H9 (cell line): ENCODE data around the gene IL1RL1. TPM values are rescaled to one million over a fixed set of nuclear protein-coding genes. Genes with fewer than 3 reads are reported as not detected.

Experiments used
- DNase-seq: peaks from one replicate; pipeline ENCODE4 v3.0.0-alpha.2; 2017
- H2AFZ ChIP-seq: one replicate; pipeline ENCODE4 v1.6.1; 2013; ENCODE audit warnings: mild to moderate bottlenecking, low read length, control low read depth, moderate library complexity
- H2AK5ac ChIP-seq: 2 replicates; pipeline ENCODE4 v1.6.1; 2013; ENCODE audit warnings: low read length, control low read depth, mixed read lengths; ENCODE audit not compliant: insufficient read length
- H2BK120ac ChIP-seq: one replicate; pipeline ENCODE4 v1.6.1; 2013; ENCODE audit warnings: low read depth, mild to moderate bottlenecking, low read length, control low read depth, inconsistent platforms; ENCODE audit not compliant: poor library complexity, severe bottlenecking
- H2BK12ac ChIP-seq: 2 replicates; pipeline ENCODE4 v1.6.1; 2013; ENCODE audit warnings: low read length, control low read depth, mixed read lengths, low read depth; ENCODE audit not compliant: insufficient read length
- H2BK15ac ChIP-seq: 2 replicates; pipeline ENCODE4 v1.6.1; 2013; ENCODE audit warnings: low read depth, low read length, control low read depth
- H2BK20ac ChIP-seq: one replicate; pipeline ENCODE4 v1.6.1; 2013; ENCODE audit warnings: low read depth, mild to moderate bottlenecking, low read length, control low read depth, inconsistent platforms; ENCODE audit not compliant: poor library complexity, severe bottlenecking
- H2BK5ac ChIP-seq: 2 replicates; pipeline ENCODE4 v1.6.1; 2013; ENCODE audit warnings: low read length, control low read depth, mixed read lengths; ENCODE audit not compliant: insufficient read length
- H3K14ac ChIP-seq: 2 replicates; pipeline ENCODE4 v1.6.1; 2013; ENCODE audit warnings: low read length, control low read depth; ENCODE audit not compliant: insufficient read depth
- H3K18ac ChIP-seq: 2 replicates; pipeline ENCODE4 v1.6.1; 2013; ENCODE audit warnings: low read depth, mild to moderate bottlenecking, mixed read lengths, low read length, control low read depth; ENCODE audit not compliant: insufficient read length
- H3K23ac ChIP-seq: 2 replicates; pipeline ENCODE4 v1.6.1; 2013; ENCODE audit warnings: low read length, control low read depth, mixed read lengths, low read depth; ENCODE audit not compliant: insufficient read length
- H3K23me2 ChIP-seq: 2 replicates; pipeline ENCODE4 v1.6.1; 2013; ENCODE audit warnings: low read depth, mild to moderate bottlenecking, mixed read lengths, low read length, control low read depth; ENCODE audit not compliant: insufficient read length, poor library complexity, severe bottlenecking
- H3K27ac ChIP-seq: 2 replicates; pipeline ENCODE4 v1.5.1; 2013; ENCODE audit warnings: low read length, control low read depth, mixed read lengths, low read depth; ENCODE audit not compliant: insufficient read length
- H3K27me3 ChIP-seq: 2 replicates; pipeline ENCODE4 v1.6.1; 2013; ENCODE audit warnings: low read length, control low read depth, inconsistent platforms; ENCODE audit not compliant: insufficient read depth
- H3K4ac ChIP-seq: 2 replicates; pipeline ENCODE4 v1.6.1; 2013; ENCODE audit warnings: low read depth, mild to moderate bottlenecking, control low read depth, inconsistent platforms, low read length, moderate library complexity
- H3K4me1 ChIP-seq: 2 replicates; pipeline ENCODE4 v1.6.1; 2013; ENCODE audit warnings: low read length, control low read depth, inconsistent platforms; ENCODE audit not compliant: insufficient read depth
- H3K4me2 ChIP-seq: 2 replicates; pipeline ENCODE4 v1.6.1; 2013; ENCODE audit warnings: low read length, control low read depth, mixed read lengths; ENCODE audit not compliant: insufficient read length, insufficient read depth
- H3K56ac ChIP-seq: 2 replicates; pipeline ENCODE4 v1.6.1; 2013; ENCODE audit warnings: low read depth, mild to moderate bottlenecking, mixed read lengths, low read length, control low read depth; ENCODE audit not compliant: insufficient read length
- H3K79me1 ChIP-seq: 2 replicates; pipeline ENCODE4 v1.6.1; 2013; ENCODE audit warnings: low read depth, mild to moderate bottlenecking, moderate library complexity, low read length, control low read depth, inconsistent platforms; ENCODE audit not compliant: insufficient read depth, poor library complexity, severe bottlenecking
- H3K79me2 ChIP-seq: 2 replicates; pipeline ENCODE4 v1.6.1; 2013; ENCODE audit warnings: low read length, control low read depth, inconsistent platforms; ENCODE audit not compliant: insufficient read depth
- H3K9ac ChIP-seq: 2 replicates; pipeline ENCODE4 v1.6.1; 2013; ENCODE audit warnings: low read length, control low read depth, mixed read lengths; ENCODE audit not compliant: insufficient read length; ENCODE audit errors: extremely low read depth
- H3K9me3 ChIP-seq: one replicate; pipeline ENCODE4 v1.6.1; 2013; ENCODE audit warnings: low read depth, low read length, inconsistent platforms; ENCODE audit not compliant: control insufficient read depth
- H3T11ph ChIP-seq: one replicate; pipeline ENCODE4 v1.6.1; 2013; ENCODE audit warnings: mild to moderate bottlenecking, low read length, control low read depth, inconsistent platforms
- H4K20me1 ChIP-seq: one replicate; pipeline ENCODE4 v1.6.1; 2013; ENCODE audit not compliant: control insufficient read depth, insufficient read length, insufficient read depth
- H4K5ac ChIP-seq: 2 replicates; pipeline ENCODE4 v1.6.1; 2013; ENCODE audit warnings: low read depth, mild to moderate bottlenecking, mixed read lengths, low read length, control low read depth; ENCODE audit not compliant: insufficient read length
- H4K8ac ChIP-seq: replicated peaks from 2 replicates; pipeline ENCODE4 v1.6.1; 2013; ENCODE audit warnings: low read length, control low read depth, mixed read lengths, low read depth; ENCODE audit not compliant: insufficient read length
- H4K91ac ChIP-seq: 2 replicates; pipeline ENCODE4 v1.6.1; 2013; ENCODE audit warnings: low read depth, mild to moderate bottlenecking, moderate library complexity, mixed read lengths, low read length, control low read depth; ENCODE audit not compliant: insufficient read length
- H3K27ac Mint-ChIP-seq, 3 experiments: 2 replicates in 2 of 3; 3 replicates in 1 of 3; pipeline ENCODE4 v1.8.0; 2020 to 2021; ENCODE audit warnings: mixed read lengths in 3 of 3, mild to moderate bottlenecking in 1 of 3, moderate library complexity in 1 of 3
- H3K27me3 Mint-ChIP-seq: 2 replicates; pipeline ENCODE4 v1.8.0; 2021; ENCODE audit warnings: low read depth, mild to moderate bottlenecking, moderate library complexity, mixed read lengths
- H3K36me3 Mint-ChIP-seq, 3 experiments: 2 replicates in 2 of 3; 3 replicates in 1 of 3; pipeline ENCODE4 v1.8.0; 2020 to 2021; ENCODE audit warnings: low read depth in 3 of 3, mixed read lengths in 3 of 3; ENCODE audit not compliant: insufficient read depth in 1 of 3
- H3K4me1 Mint-ChIP-seq, 2 experiments: 2 replicates each; pipeline ENCODE4 v1.8.0; 2020; ENCODE audit warnings: mixed read lengths in 2 of 2
- H3K4me3 Mint-ChIP-seq, 2 experiments: 2 replicates in 1 of 2; 3 replicates in 1 of 2; pipeline ENCODE4 v1.8.0; 2020 to 2021; ENCODE audit warnings: mild to moderate bottlenecking in 2 of 2, mixed read lengths in 2 of 2, moderate library complexity in 1 of 2
- H3K9me3 Mint-ChIP-seq, 2 experiments: 2 replicates in 1 of 2; 3 replicates in 1 of 2; pipeline ENCODE4 v1.8.0; 2020; ENCODE audit warnings: mild to moderate bottlenecking in 2 of 2, mixed read lengths in 2 of 2, moderate library complexity in 1 of 2
- WGBS: extraction: QIAGEN DNeasy Blood & Tissue Kit; methylation state at CpG from one replicate; pipeline ENCODE4 v1.1.7; 2013; ENCODE audit warnings: missing lambda C conversion rate, low lambda C conversion rate, mixed read lengths; ENCODE audit not compliant: insufficient read length; ENCODE audit errors: extremely low coverage; 5-methylcytosine and 5-hydroxymethylcytosine counted together
- total RNA-seq: library from RNA; stranded (reverse); gene quantifications from 2 replicates; pipeline ENCODE4 v1.2.1, GENCODE V29; 2021
- TF ChIP-seq, protein P1 (sequence below): fragments of 200-600 bp; sonication (generic); conservative IDR thresholded peaks from 3 replicates; pipeline ENCODE4 v1.8.0; 2021; ENCODE audit warnings: antibody characterized with exemption, mild to moderate bottlenecking

IL1RL1 gene
- total RNA-seq, 1 experiment from 2014 or later: not detected

GRCh38 chr2:102331311-102331980, 20.1 kb downstream of the IL1RL1 start:
- Histone ChIP-seq H3K27me3 (no peaks in the 10 kb centered on the region), H2AFZ (no peak overlapping the region), H3K4ac (no peak overlapping the region), H4K8ac (no peak overlapping the region), H3K79me1 (no peaks in the 10 kb centered on the region), H3K14ac (no peak overlapping the region), H2BK20ac (no peak overlapping the region), H3K4me1 (no peaks in the 10 kb centered on the region), H3K23ac (no peak overlapping the region), H4K20me1 (no peaks in the 10 kb centered on the region), H2BK12ac (no peak overlapping the region), H3K9me3 (no peaks in the 10 kb centered on the region), H4K91ac (no peak overlapping the region), H2AK5ac (no peak overlapping the region), H2BK120ac (no peak overlapping the region), H2BK5ac (no peak overlapping the region), H3K79me2 (no peaks in the 10 kb centered on the region), H3K4me2 (no peak overlapping the region), H3T11ph (no peak overlapping the region), H3K23me2 (no peaks in the 10 kb centered on the region), H3K9ac (no peak overlapping the region), H3K18ac (no peak overlapping the region), H3K27ac (no peak overlapping the region), H2BK15ac (no peak overlapping the region), H3K56ac (no peak overlapping the region), H4K5ac (no peak overlapping the region)
- Mint-ChIP-seq H3K4me1 (no peaks in the 10 kb centered on the region), H3K27me3 (peaks cover 7% of the 10 kb centered on the region), H3K27ac (no peak overlapping the region), H3K36me3 (no peaks in the 10 kb centered on the region; a peak in 1 of 7 replicates), H3K9me3 (peaks cover 16 to 18% of the 10 kb centered on the region in 2 experiments), H3K4me3 (no peak overlapping the region)
- WGBS: no CpG with 5 or more reads among the region's 5 CpGs
- TF ChIP-seq, protein P1, sequence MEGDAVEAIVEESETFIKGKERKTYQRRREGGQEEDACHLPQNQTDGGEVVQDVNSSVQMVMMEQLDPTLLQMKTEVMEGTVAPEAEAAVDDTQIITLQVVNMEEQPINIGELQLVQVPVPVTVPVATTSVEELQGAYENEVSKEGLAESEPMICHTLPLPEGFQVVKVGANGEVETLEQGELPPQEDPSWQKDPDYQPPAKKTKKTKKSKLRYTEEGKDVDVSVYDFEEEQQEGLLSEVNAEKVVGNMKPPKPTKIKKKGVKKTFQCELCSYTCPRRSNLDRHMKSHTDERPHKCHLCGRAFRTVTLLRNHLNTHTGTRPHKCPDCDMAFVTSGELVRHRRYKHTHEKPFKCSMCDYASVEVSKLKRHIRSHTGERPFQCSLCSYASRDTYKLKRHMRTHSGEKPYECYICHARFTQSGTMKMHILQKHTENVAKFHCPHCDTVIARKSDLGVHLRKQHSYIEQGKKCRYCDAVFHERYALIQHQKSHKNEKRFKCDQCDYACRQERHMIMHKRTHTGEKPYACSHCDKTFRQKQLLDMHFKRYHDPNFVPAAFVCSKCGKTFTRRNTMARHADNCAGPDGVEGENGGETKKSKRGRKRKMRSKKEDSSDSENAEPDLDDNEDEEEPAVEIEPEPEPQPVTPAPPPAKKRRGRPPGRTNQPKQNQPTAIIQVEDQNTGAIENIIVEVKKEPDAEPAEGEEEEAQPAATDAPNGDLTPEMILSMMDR: no peak
- DNase-seq: no peak
